PC-3 (cell line): ENCODE measurements around the gene CRYAA. TPM values are rescaled to one million over a fixed set of nuclear protein-coding genes. Genes with fewer than 3 reads are reported as not detected.

Experiments used
- ATAC-seq: fragments of 200-7000 bp; cut with Tn5 transposase; 2 replicates; pipeline ENCODE4 v1.9.1; 2020; ENCODE audit warnings: mild to moderate bottlenecking, moderate library complexity
- BruUV-seq: library from RNA; stranded (reverse); fragments of 400-500 nt; replicated peaks from 2 replicates; lab custom pipeline; 2021; lab: Mats Ljungman, UMichigan
- CTCF ChIA-PET: fragments of 300-600 bp; sonication (Branson Sonifier 250); formaldehyde crosslinking; loops from one replicate; lab custom pipeline; 2022; ENCODE audit warnings: antibody characterized with exemption; lab: Charles Lee
- POLR2A ChIA-PET: fragments of 300-600 bp; sonication (Branson Sonifier 250); formaldehyde crosslinking; loops from one replicate; lab custom pipeline; 2022; ENCODE audit warnings: antibody characterized with exemption; ENCODE audit not compliant: unreplicated experiment; lab: Charles Lee
- DNase-seq: peaks from one replicate; pipeline ENCODE4 v3.0.0-alpha.2; 2015
- H2AFZ ChIP-seq: fragments of 300-600 bp; sonication (generic); 2 replicates; pipeline ENCODE4 v1.6.0; 2016; ENCODE audit warnings: antibody characterized with exemption, low read length
- H3F3A ChIP-seq: fragments of 300-600 bp; sonication (generic); one replicate; pipeline ENCODE4 v1.6.0; 2017; ENCODE audit warnings: antibody characterized with exemption, low read length, control low read depth, mild to moderate bottlenecking; ENCODE audit not compliant: unreplicated experiment
- H3K27ac ChIP-seq: fragments of 300-600 bp; sonication (generic); 2 replicates; pipeline ENCODE4 v1.5.1; 2016; ENCODE audit warnings: mild to moderate bottlenecking, low read length
- H3K27me3 ChIP-seq: fragments of 300-600 bp; sonication (generic); 2 replicates; pipeline ENCODE4 v1.6.1; 2016; ENCODE audit warnings: low read length, mixed read lengths
- H3K36me3 ChIP-seq: fragments of 300-600 bp; sonication (generic); 2 replicates; pipeline ENCODE4 v1.6.1; 2016; ENCODE audit warnings: low read depth, mixed run types, low read length, mixed read lengths
- H3K4me1 ChIP-seq: fragments of 300-600 bp; sonication (generic); 2 replicates; pipeline ENCODE4 v1.5.1; 2016; ENCODE audit warnings: low read length; ENCODE audit not compliant: insufficient read depth
- H3K4me2 ChIP-seq: fragments of 300-600 bp; sonication (generic); 2 replicates; pipeline ENCODE4 v1.6.0; 2016; ENCODE audit warnings: low read length
- H3K4me3 ChIP-seq: fragments of 300-600 bp; sonication (generic); 2 replicates; pipeline ENCODE4 v1.5.1; 2016; ENCODE audit warnings: mild to moderate bottlenecking, low read length, mixed read lengths
- H3K79me2 ChIP-seq: fragments of 300-600 bp; sonication (generic); 2 replicates; pipeline ENCODE4 v1.6.1; 2017; ENCODE audit warnings: low read length, mixed read lengths
- H3K9ac ChIP-seq: fragments of 300-600 bp; sonication (generic); 2 replicates; pipeline ENCODE4 v1.6.0; 2016; ENCODE audit warnings: mild to moderate bottlenecking, low read length
- H3K9me2 ChIP-seq: fragments of 300-600 bp; sonication (generic); replicated peaks from 2 replicates; pipeline ENCODE4 v1.6.1; 2016; ENCODE audit warnings: mixed run types, low read length, mixed read lengths
- H3K9me3 ChIP-seq: fragments of 300-600 bp; sonication (generic); 2 replicates; pipeline ENCODE4 v1.6.1; 2016; ENCODE audit warnings: low read length, mixed read lengths
- H4K20me1 ChIP-seq: fragments of 300-600 bp; sonication (generic); 2 replicates; pipeline ENCODE4 v1.6.1; 2016; ENCODE audit warnings: low read length, mixed read lengths
- EZH2 ChIP-seq: fragments of 300-600 bp; sonication (generic); IDR thresholded peaks from one replicate; pipeline ENCODE4 v1.6.1; 2017; ENCODE audit warnings: antibody characterized with exemption, mild to moderate bottlenecking, low read length; ENCODE audit not compliant: unreplicated experiment
- EZH2phosphoT487 ChIP-seq: fragments of 300-600 bp; sonication (generic); IDR thresholded peaks from 2 replicates; pipeline ENCODE4 v1.6.1; 2018; ENCODE audit warnings: mild to moderate bottlenecking, antibody characterized with exemption, low read length, borderline replicate concordance
- intact Hi-C: fragments of 100-400 bp; cut with micrococcal nuclease; formaldehyde crosslinking; loops from 2 replicates; pipeline ENCODE4 v1.9.0; 2023
- total RNA-seq: library from RNA; depleted of rRNA; stranded (reverse); fragments of >200 nt; gene quantifications from 2 replicates; pipeline ENCODE4 v1.2.3, GENCODE V29; 2014
- TF ChIP-seq, protein P1 (sequence below): fragments of 300-600 bp; sonication (generic); conservative IDR thresholded peaks from 2 replicates; pipeline ENCODE4 v1.5.1; 2017; ENCODE audit warnings: antibody characterized with exemption, low read depth, mild to moderate bottlenecking, low read length

The CRYAA gene
- total RNA-seq, 1 experiment from 2014 or later, result not detected

DNA sequence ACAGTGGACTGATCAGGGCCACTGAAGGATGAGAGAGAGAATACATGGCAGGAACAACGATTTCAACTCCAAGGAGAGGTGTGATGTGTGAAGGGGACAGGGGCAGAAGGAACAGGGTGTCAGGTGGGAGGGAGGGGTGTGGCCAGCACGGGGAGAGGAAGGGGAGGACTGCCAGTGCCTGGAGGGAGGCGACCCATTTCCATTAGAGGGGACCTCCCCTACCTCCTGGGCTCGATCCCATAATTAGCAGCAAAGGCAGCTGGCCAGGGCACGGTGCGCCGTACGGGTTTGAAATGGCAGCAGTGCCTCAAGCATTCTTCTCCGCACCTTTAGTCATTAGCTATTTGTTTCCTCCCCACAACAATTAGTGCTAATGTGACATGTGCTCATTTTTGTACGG, 22.7 kb downstream of the CRYAA start:
- no peaks in the 10 kb centered on the region for H3F3A ChIP-seq
- ChIA-PET CTCF (no interaction called here), POLR2A (no interaction called here)
- no peaks in the 10 kb centered on the region for H4K20me1 ChIP-seq
- no peak overlapping the region for H3K9ac ChIP-seq
- H2AFZ ChIP-seq, result no peak overlapping the region
- no peak overlapping the region for H3K4me2 ChIP-seq
- H3K27me3 ChIP-seq, result no peaks in the 10 kb centered on the region
- H3K36me3 ChIP-seq, result no peaks in the 10 kb centered on the region
- no peak overlapping the region for H3K4me3 ChIP-seq
- H3K79me2 ChIP-seq, result no peaks in the 10 kb centered on the region
- no TSS peak for BruUV-seq
- TF ChIP-seq, protein P1, sequence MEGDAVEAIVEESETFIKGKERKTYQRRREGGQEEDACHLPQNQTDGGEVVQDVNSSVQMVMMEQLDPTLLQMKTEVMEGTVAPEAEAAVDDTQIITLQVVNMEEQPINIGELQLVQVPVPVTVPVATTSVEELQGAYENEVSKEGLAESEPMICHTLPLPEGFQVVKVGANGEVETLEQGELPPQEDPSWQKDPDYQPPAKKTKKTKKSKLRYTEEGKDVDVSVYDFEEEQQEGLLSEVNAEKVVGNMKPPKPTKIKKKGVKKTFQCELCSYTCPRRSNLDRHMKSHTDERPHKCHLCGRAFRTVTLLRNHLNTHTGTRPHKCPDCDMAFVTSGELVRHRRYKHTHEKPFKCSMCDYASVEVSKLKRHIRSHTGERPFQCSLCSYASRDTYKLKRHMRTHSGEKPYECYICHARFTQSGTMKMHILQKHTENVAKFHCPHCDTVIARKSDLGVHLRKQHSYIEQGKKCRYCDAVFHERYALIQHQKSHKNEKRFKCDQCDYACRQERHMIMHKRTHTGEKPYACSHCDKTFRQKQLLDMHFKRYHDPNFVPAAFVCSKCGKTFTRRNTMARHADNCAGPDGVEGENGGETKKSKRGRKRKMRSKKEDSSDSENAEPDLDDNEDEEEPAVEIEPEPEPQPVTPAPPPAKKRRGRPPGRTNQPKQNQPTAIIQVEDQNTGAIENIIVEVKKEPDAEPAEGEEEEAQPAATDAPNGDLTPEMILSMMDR, result no peak
- no peak for TF ChIP-seq EZH2phosphoT487
- DNase-seq (no peak), ATAC-seq (no peak)
- no peaks in the 10 kb centered on the region for H3K9me3 ChIP-seq
- peaks cover 32% of the 10 kb centered on the region for H3K4me1 ChIP-seq
- no peak overlapping the region for H3K27ac ChIP-seq
- intact Hi-C loops, result no loop called here
- no peaks in the 10 kb centered on the region for H3K9me2 ChIP-seq

DNA sequence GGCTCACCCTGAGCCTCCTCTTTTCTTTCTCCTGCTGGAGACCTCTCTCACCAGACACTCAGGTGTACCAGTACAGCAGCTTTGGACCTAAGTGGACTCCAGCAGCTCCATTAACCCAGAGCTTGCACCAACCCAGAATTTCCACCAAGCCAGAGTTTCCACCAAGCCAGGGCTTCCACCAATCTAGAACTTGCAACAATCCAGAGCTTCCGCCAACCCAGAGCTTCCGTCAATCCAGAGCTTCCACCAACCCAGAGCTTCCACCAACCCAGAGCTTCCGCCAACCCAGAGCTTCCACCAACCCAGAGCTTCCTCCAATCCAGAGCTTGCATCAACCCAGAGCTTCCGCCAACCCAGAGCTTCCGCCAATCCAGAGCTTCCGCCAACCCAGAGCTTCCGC, 23.2 kb downstream of the CRYAA start:
- Histone ChIP-seq H3K4me1 (peaks cover 36% of the 10 kb centered on the region), H4K20me1 (no peaks in the 10 kb centered on the region), H3K79me2 (no peaks in the 10 kb centered on the region), H3F3A (no peaks in the 10 kb centered on the region), H3K4me2 (no peak overlapping the region), H3K27me3 (no peaks in the 10 kb centered on the region), H3K27ac (no peak overlapping the region), H3K9me2 (no peaks in the 10 kb centered on the region), H3K9me3 (no peaks in the 10 kb centered on the region), H3K4me3 (no peak overlapping the region), H2AFZ (no peak overlapping the region), H3K36me3 (no peaks in the 10 kb centered on the region), H3K9ac (no peak overlapping the region)
- no TSS peak for BruUV-seq
- ChIA-PET POLR2A (no interaction called here), CTCF (no interaction called here)
- ATAC-seq, result no peak
- no peak for DNase-seq
- TF ChIP-seq EZH2 (no peak), EZH2phosphoT487 (no peak)
- TF ChIP-seq, protein P1, result no peak
- intact Hi-C loops, result no loop called here

DNA sequence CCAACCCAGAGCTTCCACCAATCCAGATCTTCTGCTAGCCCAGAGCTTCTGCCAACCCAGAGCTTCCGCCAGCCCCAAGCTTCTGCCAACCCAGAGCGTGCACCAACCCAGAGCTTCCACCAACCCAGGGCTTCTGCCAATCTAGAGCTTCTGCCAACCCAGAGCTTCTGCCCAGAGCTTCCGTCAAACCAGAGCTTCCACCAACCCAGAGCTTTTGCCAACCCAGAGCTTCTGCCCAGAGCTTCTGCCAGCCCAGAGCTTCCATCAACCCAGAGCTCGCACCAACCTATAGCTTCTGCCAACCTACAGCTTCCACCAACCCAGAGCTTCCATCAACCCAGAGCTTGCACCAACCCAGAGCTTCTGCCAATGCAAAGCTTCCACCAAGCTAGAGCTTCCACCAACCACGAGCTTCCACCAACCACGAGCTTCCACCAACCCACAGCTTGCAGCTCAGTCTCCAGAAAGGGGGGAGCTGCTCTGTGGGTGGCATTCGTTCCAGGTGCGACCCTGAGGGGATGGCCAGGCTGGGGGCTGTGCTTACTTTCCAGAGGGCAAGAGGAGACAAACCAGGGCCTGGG, 23.8 kb downstream of the CRYAA start:
- no peaks in the 10 kb centered on the region for H3K9me2 ChIP-seq
- no peak for TF ChIP-seq EZH2phosphoT487
- TF ChIP-seq EZH2, result no peak
- TF ChIP-seq, protein P1, result no peak
- no peak overlapping the region for H3K4me2 ChIP-seq
- peaks cover 42% of the 10 kb centered on the region for H3K4me1 ChIP-seq
- CTCF ChIA-PET, result no interaction called here
- H3K27ac ChIP-seq, result no peak overlapping the region
- no peaks in the 10 kb centered on the region for H3K79me2 ChIP-seq
- no peak overlapping the region for H2AFZ ChIP-seq
- H4K20me1 ChIP-seq, result no peaks in the 10 kb centered on the region
- DNase-seq, result no peak
- no peaks in the 10 kb centered on the region for H3K36me3 ChIP-seq
- H3F3A ChIP-seq, result no peaks in the 10 kb centered on the region
- no TSS peak for BruUV-seq
- no peak overlapping the region for H3K9ac ChIP-seq
- POLR2A ChIA-PET, result no interaction called here
- no peak overlapping the region for H3K4me3 ChIP-seq
- intact Hi-C loops, result no loop called here
- H3K9me3 ChIP-seq, result no peaks in the 10 kb centered on the region
- no peaks in the 10 kb centered on the region for H3K27me3 ChIP-seq
- no peak for ATAC-seq
